Measurements from ENCODE around the gene LCE1A.

Gene LCE1A

DNA sequence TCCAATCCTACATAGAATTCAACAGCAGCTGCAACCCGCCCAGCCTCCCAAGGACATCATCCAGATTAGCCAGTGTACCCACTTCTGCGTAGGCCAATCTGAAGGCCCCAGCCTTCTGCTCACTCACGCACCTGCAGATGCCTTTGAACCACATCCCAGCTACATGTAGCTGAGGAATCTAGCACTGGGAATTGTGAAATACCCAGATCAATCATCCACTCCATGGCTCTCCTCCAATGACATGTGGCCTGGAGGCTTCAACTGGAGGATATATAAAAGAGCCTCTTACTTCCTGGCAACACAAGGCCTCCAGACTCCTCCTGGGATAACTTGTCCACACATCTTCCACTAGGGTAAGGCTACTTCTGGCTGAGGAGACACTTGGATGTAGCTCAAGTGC, 15.3 kb downstream of the LCE1A start, which contains the start of gene LCE6A:
Gene LCE6A, plus strand, starts transcription at position 301 of the 400 bp plus-strand sequence. CDS start 665 bp downstream, outside the sequence.
- H3K4me3 ChIP-seq (ENCODE audit: low read depth, low read length): no peak within 1 kb of the TSS
- TF ChIP-seq, protein P1, sequence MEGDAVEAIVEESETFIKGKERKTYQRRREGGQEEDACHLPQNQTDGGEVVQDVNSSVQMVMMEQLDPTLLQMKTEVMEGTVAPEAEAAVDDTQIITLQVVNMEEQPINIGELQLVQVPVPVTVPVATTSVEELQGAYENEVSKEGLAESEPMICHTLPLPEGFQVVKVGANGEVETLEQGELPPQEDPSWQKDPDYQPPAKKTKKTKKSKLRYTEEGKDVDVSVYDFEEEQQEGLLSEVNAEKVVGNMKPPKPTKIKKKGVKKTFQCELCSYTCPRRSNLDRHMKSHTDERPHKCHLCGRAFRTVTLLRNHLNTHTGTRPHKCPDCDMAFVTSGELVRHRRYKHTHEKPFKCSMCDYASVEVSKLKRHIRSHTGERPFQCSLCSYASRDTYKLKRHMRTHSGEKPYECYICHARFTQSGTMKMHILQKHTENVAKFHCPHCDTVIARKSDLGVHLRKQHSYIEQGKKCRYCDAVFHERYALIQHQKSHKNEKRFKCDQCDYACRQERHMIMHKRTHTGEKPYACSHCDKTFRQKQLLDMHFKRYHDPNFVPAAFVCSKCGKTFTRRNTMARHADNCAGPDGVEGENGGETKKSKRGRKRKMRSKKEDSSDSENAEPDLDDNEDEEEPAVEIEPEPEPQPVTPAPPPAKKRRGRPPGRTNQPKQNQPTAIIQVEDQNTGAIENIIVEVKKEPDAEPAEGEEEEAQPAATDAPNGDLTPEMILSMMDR (IDR thresholded peaks at IDR 0.05; ENCODE audit: borderline replicate concordance, insufficient read depth, low read depth, low read length): no peak

DNA sequence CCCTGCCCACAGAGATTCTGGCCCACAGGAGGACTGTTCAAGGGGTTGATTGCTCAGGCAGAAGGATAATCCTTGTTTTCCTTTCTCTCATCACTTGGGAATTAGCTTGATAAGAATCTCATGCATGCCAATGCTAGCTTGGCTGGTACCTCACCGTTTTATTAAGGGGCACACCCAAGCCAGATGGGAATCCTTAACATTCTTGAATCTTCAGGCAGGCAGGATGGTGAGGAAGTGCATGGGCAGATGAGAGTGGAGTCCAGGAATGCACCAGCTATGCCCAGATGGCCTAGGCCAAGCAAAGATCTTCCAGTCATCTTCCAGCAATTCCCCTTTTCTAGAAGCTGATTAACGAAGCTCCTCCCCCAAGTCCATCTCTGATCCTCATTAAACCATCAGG, 28.4 kb downstream of the LCE1A start:
- TF ChIP-seq, protein P1 (IDR thresholded peaks at IDR 0.05; ENCODE audit: borderline replicate concordance, insufficient read depth, low read depth, low read length): no peak
- H3K4me3 ChIP-seq (ENCODE audit: low read depth, low read length): no peak overlapping the region

DNA sequence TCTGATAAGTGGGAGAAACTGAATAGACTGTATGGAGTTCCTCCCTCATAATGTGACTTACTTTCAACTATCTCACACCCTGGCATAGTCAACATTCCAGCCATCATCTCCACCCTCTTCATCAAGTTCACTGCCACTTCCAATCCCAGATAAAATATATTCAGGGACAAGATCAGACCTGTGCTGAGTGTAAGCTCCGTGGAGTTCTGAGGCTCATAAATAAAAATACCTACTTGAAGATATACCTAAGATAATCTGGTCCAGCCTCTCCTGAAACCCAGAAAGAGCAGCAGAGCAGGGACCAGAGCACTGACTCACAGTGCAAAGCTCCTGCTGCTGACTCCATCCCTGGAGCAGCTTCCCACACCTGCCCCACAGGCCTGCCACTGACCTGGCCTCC, 30.8 kb downstream of the LCE1A start:
- TF ChIP-seq, protein P1 (IDR thresholded peaks at IDR 0.05; ENCODE audit: borderline replicate concordance, insufficient read depth, low read depth, low read length): no peak
- no peak overlapping the region for H3K4me3 ChIP-seq (ENCODE audit: low read depth, low read length)

DNA sequence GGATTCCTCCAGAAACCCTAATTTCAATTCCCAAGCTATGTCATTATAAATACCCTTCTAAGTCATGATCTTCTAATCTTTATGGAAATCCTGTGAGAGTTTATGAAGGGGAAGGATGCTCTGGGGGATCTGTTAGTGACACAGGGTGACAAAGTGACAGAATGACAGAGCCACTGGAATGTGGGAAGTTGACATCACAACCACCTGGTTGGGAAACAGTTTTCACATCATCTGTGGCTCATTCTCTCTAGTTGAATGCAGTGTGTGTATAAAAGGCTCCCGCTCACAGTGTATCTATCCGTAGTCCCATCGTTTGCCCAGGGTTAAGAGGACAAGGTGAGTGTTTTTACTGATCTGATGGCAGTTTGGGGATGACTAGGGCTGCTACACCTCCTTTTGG, 32.4 kb downstream of the LCE1A start, which contains the start of gene LCE7A:
Gene LCE7A, plus strand, starts transcription at position 301 of the 400 bp plus-strand sequence. CDS start 702 bp downstream, outside the sequence.
- H3K4me3 ChIP-seq (ENCODE audit: low read depth, low read length): no peak within 1 kb of the TSS
- TF ChIP-seq, protein P1 (IDR thresholded peaks at IDR 0.05; ENCODE audit: borderline replicate concordance, insufficient read depth, low read depth, low read length): no peak

DNA sequence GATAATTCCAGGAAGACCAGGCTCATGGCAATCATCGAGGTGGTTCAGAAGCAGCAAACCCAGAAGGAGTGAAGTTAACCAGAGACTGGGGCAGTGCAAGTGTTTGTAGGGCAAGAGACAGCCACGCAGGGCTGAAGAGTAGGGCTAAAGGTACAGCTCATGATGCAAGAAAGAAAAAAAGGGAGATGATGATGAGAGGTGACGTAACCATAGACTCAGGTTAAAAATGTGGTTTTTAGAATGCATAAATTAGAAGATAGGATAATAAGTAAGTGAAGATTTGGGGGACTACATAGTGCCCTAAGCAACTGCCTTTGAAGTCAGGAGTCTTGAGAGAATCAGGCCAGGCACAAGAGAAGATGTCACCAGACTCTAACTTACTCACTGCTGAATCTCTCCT, 32.9 kb downstream of the LCE1A start:
- H3K4me3 ChIP-seq (ENCODE audit: low read depth, low read length): no peak overlapping the region
- TF ChIP-seq, protein P1 (IDR thresholded peaks at IDR 0.05; ENCODE audit: borderline replicate concordance, insufficient read depth, low read depth, low read length): no peak

DNA sequence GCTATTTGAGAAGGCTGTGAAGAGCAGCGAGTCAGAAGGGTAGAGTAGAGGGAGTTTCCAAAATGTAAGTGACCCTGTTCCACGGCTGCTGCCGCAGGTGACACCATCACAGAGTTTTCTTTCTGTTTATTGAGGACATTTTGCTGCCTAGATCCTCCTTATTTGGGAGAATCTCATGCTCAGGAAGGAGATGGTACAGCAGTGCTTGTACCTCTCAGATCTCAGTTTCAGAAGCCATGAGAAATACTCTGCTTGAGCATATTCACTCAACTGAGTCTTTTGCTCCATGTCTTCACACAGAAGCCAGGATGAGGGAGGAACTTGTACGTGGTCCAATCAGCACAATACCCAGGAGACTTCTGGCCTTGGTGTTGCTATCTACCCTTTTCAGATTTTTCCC, 34.1 kb downstream of the LCE1A start:
- H3K4me3 ChIP-seq (ENCODE audit: low read depth, low read length): no peak overlapping the region
- TF ChIP-seq, protein P1 (IDR thresholded peaks at IDR 0.05; ENCODE audit: borderline replicate concordance, insufficient read depth, low read depth, low read length): no peak

DNA sequence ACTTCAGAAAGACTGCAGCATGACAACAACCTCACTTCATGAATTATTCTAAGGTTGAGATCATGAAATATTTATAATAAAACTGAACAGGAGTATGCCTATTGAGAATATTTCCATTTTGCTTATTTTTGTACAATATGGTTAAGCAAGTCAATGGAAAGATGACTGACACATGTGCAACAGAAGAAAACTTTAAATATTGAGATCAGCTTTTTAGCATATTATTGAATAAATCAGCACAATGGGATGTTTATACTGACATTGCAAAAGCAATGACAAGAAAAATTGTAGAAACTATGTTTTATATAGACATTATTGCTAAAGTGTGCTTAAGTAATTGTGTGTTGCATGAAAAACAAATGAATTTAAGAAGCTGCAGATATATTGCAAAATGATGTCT, 37.2 kb downstream of the LCE1A start:
- no peak overlapping the region for H3K4me3 ChIP-seq (ENCODE audit: low read depth, low read length)
- TF ChIP-seq, protein P1 (IDR thresholded peaks at IDR 0.05; ENCODE audit: borderline replicate concordance, insufficient read depth, low read depth, low read length): no peak

Measured in GM12875 (cell line).